ENCODE data around the gene SEPTIN2.
A peak's percentile ranks its signal among the peaks of the same experiment; 100 is the strongest.

DNA sequence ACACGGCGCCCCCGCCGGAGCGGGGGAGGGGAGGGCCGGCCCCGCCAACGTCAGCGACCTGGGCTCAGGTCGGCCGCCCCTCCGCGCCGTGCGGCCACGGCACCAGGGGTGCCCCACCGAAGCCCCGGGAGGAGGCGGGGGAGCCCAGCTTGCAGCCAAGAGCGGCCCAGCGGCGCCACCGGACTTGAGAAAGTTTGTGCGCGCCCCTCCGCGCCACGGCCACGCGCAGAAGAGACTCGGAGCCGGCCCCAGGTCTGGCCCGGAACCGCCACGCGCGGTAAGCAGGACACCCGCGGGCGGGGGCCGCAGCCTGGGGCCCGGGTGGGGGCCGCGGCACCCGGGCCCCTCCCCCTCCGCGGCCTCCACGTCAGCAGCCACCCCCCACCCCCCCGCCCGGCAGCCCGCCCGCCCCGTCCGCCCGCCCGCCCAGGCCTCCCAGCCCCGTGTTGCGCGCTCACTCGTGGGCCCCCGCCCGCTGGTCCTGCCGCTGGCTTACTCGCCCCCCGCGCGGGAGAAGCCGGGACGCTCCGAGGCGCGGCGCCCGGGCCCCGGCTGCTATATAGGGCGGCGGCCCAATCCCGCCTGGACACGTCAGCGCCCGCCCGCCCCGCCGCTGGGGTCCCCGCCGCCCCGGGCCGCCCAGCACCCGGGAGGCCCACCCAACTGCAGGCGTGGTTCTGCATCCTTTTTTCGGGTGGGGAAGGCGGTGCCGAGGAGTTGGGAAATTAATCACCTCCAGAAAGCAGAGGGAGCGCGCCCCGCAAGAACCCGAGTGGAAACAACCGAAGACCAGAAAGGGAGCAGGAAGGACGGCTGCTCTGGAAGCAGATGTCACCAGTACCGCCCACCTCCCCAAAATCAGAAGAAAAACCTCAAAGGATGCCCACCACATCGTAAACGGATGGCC is 43.2 kb upstream of the SEPTIN2 start:
- no peak for TF ChIP-seq CTCF (IDR thresholded peaks at IDR 0.05)
- no peak for TF ChIP-seq POLR2A (IDR thresholded peaks at IDR 0.05)
- TF ChIP-seq EP300 (IDR thresholded peaks at IDR 0.05): no peak
- TF ChIP-seq POLR2AphosphoS5 (IDR thresholded peaks at IDR 0.05): peak; percentile 67 to 86 (median 80)
